CD4-positive, alpha-beta T cell treated with Interleukin-4 for 4 hours (primary cell): Measurements from ENCODE around the gene VIPAS39.

Source experiments
- DNase-seq: peaks from one replicate; pipeline ENCODE4 v3.0.0-alpha.2; 2020

The VIPAS39 gene

GRCh38 chr14:77457522-77458248 lies at the start of gene VIPAS39, which contains the start of gene AHSA1:
Gene VIPAS39 (minus strand): TSS chr14:77457601. CDS start chr14:77454102, 3,499 bp downstream.
Gene AHSA1 (plus strand): TSS chr14:77458093. CDS start chr14:77458190, 97 bp downstream.
- peak; percentile 97 for DNase-seq

DNA sequence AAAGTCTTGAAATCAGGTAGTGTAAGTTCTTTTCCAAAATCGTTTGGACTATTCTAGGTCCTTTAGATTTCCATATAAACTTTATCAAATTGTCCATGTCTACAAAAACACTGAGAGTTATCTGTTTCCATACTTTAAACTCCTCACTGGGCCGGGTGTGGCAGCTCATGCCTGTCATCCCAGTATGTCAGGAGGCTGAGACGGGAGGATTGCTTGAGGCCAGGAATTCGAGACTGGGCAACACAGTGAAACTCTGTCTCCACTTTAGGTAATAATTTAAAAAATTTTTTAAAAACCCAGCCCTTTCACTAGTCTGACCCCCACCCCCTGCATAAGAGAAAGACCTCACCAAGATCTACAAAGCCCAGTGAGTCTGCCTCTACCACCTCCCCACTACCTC lies 47.6 kb upstream of the VIPAS39 start:
- no peak for DNase-seq

DNA sequence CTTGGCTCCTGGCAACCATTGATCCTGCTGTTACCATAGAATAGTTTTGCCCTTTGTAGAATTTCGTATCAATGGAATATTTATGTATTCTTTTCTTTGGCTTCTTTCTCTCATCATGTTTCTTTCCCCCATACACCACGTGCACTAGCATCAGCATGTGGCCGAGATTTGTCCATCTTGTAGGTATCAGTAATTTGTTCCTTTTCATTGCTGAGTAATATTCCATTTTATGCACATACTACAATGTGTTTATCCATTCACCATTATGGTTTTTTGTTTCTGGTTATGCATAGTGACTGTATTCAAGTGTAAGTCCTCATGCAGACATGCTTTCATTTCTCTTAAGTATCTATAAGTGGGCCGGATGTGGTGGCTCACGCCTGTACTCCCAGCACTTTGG lies 45.7 kb upstream of the VIPAS39 start:
- no peak for DNase-seq

GRCh38 chr14:77502109-77502782 lies 44.8 kb upstream of the VIPAS39 start:
- no peak for DNase-seq

DNA sequence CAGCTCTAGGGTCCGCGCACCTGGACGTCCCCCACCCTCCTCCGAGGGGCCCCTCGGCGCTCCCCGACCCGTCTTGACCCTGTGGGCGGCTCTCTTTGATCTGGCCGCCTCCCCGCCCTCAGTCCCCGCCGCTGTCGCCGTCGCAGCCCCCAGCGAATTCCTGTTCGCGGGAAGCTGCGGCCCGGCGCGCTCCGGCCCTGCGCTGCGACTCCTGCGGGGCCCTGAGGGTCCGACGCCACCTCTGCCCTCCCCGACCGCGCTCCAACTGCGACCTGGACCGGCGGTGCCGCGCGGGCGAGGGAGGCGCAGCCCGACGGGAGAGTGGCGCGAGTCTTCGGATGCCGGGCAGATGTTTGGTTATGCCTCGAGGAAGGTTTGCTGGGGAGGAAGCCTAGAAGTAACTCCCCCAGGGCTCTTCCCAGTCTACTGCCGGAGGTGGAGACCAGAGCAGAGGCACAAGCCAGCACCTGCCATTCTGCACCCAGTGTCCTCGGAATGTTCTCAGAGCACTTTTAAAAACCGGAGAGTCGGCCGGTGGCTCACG lies 41.7 kb upstream of the VIPAS39 start:
- no peak for DNase-seq

GRCh38 chr14:77498120-77498979 lies 40.9 kb upstream of the VIPAS39 start, which contains the start of gene ISM2:
Gene ISM2 (minus strand): TSS chr14:77498816. CDS start chr14:77498793, 23 bp downstream.
- DNase-seq = no peak

DNA sequence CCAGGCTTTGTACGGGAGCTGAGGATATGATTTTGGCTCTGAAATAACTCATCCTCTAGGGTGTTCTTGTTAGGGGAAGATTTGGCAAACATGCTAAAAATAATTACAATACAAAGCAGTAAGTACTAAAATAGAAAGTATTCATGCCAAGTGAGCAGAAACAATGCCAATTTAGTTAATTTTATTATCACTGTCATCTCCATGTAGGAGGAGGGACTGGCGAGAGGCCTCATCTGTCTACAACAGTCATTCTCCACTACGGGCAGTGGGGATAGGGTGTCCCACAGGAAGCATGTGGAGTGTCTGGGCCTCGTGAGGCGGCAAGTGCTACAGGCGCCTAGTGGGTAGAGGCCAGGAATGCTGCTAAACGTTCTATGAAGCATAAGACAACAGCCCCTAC lies 37.9 kb upstream of the VIPAS39 start:
- no peak for DNase-seq

- no peak for DNase-seq
Observed at GRCh38 chr14:77491056-77491455, 33.7 kb upstream of the VIPAS39 start.

- DNase-seq = no peak
Observed at GRCh38 chr14:77490347-77490986, 33.1 kb upstream of the VIPAS39 start.

DNA sequence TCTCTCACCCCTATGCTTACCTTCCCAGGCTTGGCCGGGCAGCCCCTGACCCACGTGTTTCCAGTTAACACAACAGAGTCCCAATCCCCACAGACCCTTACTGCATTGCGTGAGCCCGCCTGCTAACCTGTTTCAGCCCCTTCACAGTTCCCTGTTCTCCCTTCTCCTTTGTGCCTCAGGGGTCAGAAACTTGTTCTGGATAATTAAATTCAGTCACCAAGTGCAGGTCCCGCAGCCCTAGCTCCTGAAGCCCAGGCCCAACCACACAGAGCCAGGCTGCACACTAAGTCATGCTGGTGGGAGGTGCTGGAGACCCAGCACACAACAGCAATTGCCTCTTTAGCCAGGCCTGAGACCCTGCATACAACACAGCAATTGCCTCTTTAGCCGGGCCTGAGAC lies 31.6 kb upstream of the VIPAS39 start:
- no peak for DNase-seq

DNA sequence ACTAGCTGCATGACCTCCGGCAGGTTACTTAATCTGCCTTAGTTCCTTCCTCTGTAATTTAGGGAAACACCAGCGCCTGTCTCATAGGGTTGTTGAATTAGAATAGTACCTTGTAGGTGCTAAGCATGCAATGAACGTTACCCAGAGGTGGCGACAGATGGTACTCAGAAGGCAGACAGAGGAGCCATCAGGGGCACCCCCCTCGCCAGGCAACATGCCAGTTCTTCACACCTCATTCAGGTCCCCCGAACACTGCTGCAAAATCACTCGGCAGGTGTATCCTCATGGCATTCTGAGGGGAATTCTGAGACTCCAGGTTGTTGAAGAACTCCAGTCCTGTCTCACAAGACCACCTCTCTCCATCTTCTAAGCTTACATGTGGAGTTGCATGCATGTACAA lies 31.2 kb upstream of the VIPAS39 start:
- DNase-seq = no peak

DNA sequence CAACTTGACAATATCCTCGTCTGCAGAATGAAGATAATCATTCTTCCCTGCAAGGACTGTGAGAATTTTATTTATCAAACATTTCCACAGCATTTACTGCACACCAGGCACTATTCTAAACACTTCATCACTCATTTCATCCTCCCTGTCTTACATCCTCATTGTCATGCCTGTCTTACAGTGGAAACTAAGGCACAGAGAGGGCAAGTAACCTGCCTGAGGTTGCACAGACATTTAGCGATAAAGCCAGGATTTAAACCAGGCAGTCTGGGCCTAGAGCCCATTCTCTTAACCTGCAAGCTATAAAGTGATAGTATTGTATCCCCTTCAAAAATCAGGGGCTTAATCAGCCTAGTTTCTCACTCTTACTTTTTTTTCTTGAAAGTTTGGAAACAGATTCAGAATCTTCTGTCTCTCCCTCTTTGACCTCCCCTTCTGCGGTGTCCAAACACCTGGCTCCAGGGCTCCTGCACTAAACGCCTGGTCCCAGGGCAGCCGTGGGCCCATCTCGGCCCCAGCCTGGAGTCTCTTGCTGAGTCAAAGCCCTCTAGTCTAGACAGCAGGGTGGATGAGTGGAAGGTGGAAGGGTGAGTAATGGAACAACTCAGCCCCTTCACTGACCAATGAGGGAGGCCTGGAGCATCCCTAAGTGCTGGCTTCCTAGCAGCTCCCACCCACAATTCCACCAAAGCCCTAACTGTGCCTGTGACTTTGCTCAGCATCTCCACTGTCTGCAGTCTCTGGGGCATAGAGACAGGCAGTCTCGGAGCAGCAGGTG lies 28.7 kb upstream of the VIPAS39 start:
- no peak for DNase-seq

DNA sequence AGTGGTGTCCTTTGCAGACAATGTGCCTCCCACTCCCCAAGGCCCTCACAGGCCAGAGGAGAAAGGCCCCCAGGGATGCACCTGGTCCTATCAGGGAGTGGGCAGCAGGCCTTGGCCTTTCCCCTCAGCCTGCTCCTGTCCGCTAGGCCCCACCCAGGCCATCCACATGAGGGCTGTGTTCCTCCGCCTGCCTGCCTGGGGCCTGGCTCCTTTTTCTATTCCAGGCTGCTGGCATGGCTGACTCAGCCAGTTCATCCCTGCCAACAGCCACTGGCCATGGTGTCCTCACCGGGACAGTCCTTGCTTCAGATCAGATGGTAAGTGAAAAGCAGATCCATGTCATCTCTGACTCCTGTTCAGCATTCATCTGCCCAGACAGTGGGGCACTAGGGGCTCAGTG lies 27.9 kb upstream of the VIPAS39 start:
- DNase-seq = no peak

- DNase-seq = no peak
Observed at GRCh38 chr14:77482422-77482821, 25.0 kb upstream of the VIPAS39 start.

GRCh38 chr14:77478796-77479195 lies 21.4 kb upstream of the VIPAS39 start:
- no peak for DNase-seq

- no peak for DNase-seq
Observed at GRCh38 chr14:77478029-77478428, 20.6 kb upstream of the VIPAS39 start.

- no peak for DNase-seq
Observed at GRCh38 chr14:77475432-77476115, 18.2 kb upstream of the VIPAS39 start.

DNA sequence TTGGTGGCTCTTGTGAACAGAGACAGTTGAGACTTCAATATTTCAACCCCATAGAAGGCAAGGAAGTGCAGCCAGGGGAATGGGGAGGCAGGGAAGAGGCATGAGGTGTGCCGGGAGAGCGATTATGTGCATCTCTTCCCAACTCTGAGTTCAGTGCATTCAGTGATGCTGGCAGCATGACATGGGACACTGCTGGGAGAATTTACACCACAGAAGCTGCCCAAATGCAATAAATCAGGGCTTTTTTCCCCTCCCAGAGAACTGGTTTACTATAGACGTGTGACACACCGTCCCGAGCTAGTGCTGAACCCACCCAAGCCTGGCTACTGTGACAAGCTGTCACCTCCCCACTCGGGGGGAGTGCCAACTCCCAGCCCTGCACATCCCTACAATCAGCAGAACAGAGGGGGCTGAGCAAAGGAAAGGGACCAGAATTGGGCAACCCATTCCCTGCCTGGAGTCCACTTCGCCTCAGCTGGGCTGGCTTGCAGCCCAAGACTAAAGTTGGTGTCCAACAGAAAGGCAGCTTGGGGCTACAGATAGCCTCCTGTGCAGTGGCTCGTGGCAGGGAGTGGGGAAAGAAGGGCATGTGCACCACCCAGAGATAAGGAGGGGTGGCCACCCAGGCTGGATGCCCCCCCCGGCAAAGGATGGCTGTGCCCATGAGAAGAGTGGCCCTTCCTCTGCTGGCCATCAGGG lies 17.2 kb upstream of the VIPAS39 start:
- DNase-seq = no peak

- DNase-seq = no peak
Observed at GRCh38 chr14:77473921-77474320, 16.5 kb upstream of the VIPAS39 start.

DNA sequence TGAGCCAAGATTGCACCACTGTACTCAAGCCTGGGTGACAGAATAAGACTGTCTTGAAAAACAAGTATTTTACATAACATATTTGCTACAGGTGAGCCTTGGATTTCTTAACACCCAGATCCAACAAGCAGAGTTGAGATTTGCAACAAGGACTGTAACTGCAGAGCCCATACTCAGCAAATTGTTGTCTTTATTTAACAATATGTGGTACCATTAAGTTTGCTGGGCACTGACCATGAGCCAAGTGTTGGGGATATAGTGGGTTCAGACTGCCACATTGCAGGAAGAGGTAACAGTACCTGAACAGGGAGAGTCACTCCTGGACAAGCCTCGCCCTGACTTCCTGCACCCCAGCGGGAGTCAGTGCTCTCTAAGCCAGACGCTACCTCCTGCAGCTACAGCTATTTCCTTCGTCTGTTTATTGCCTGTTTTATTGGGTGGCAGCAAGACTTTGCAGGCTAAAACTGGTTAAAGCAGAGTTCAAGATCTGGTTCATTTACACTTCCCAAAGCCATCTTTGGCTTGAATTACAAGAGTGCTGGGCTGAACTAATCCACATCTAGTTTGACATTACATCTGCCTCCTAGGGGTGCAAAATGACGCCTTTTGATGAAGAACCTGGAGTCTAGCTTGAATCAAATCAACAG lies 12.9 kb upstream of the VIPAS39 start:
- no peak for DNase-seq
